Smooth muscle cell (in vitro differentiated cells): ENCODE data around the gene TIGD1. TPM values are rescaled to one million over a fixed set of nuclear protein-coding genes. Genes with fewer than 3 reads are reported as not detected.

Source experiments
- polyA plus RNA-seq: library from polyadenylated mRNA; unstranded; fragments of >200 nt; fragmentation: Nextera tagmentation; extraction: Ambion mirVana; gene quantifications from 2 replicates; pipeline ENCODE4 v1.2.1, GENCODE V29; 2016
- total RNA-seq: library from RNA; depleted of rRNA; stranded (reverse); fragments of >200 nt; gene quantifications from 2 replicates; pipeline ENCODE4 v1.2.3, GENCODE V29; 2014

Gene TIGD1
- total and polyA plus RNA-seq, 2 experiments from 2014 or later, result 2.9 to 8.1 TPM

Other genes starting within 250 kb of the TIGD1 start
- 0.22 and 0.58 TPM in 2 replicates for gene ALPP, start 171.8 kb downstream of the TIGD1 start, total RNA-seq
- gene ALPP, start 171.8 kb downstream of the TIGD1 start, polyA plus RNA-seq, result 0.99 TPM in 1 of 2 replicates, not detected in the other
- gene ALPG, start 143.7 kb downstream of the TIGD1 start, total RNA-seq, result not detected in 2 replicates
- not detected in 2 replicates for gene ALPG, start 143.7 kb downstream of the TIGD1 start, polyA plus RNA-seq
- not detected in 2 replicates for gene ALPI, start 94.4 kb downstream of the TIGD1 start, total RNA-seq
- gene ALPI, start 94.4 kb downstream of the TIGD1 start, polyA plus RNA-seq, result not detected in 2 replicates
- gene ECEL1, start 62.7 kb downstream of the TIGD1 start, total RNA-seq, result not detected in 2 replicates
- not detected in 2 replicates for gene ECEL1, start 62.7 kb downstream of the TIGD1 start, polyA plus RNA-seq
- gene PRSS56, start 30.2 kb downstream of the TIGD1 start, total RNA-seq, result not detected in 2 replicates
- 0.24 TPM in 1 of 2 replicates, not detected in the other for gene PRSS56, start 30.2 kb downstream of the TIGD1 start, polyA plus RNA-seq
- gene CHRND, start 24.4 kb downstream of the TIGD1 start, total RNA-seq, result not detected in 2 replicates
- gene CHRND, start 24.4 kb downstream of the TIGD1 start, polyA plus RNA-seq, result not detected in 2 replicates
- 0.58 TPM in 1 of 2 replicates, not detected in the other for gene CHRNG, start 10.9 kb downstream of the TIGD1 start, total RNA-seq
- 0.84 TPM in 1 of 2 replicates, not detected in the other for gene CHRNG, start 10.9 kb downstream of the TIGD1 start, polyA plus RNA-seq
- gene EIF4E2, start 132 bp upstream of the TIGD1 start, total RNA-seq, result 83.1 and 110 TPM in 2 replicates
- gene EIF4E2, start 132 bp upstream of the TIGD1 start, polyA plus RNA-seq, result 189 and 194 TPM in 2 replicates
- gene EFHD1, start 83.0 kb upstream of the TIGD1 start, total RNA-seq, result 6.4 and 7.7 TPM in 2 replicates
- gene EFHD1, start 83.0 kb upstream of the TIGD1 start, polyA plus RNA-seq, result 19.2 and 25.1 TPM in 2 replicates
- 57.6 and 62.2 TPM in 2 replicates for gene GIGYF2, start 146.8 kb upstream of the TIGD1 start, total RNA-seq
- gene GIGYF2, start 146.8 kb upstream of the TIGD1 start, polyA plus RNA-seq, result 16.2 and 25.6 TPM in 2 replicates
- gene KCNJ13, start 226.0 kb upstream of the TIGD1 start, total RNA-seq, result 0.13 TPM in 1 of 2 replicates, not detected in the other
- 1.2 TPM in 1 of 2 replicates, not detected in the other for gene KCNJ13, start 226.0 kb upstream of the TIGD1 start, polyA plus RNA-seq